ENCODE results near the gene BABAM2. TPM values are rescaled to one million over a fixed set of nuclear protein-coding genes. Genes with fewer than 3 reads are reported as not detected.

The BABAM2 gene
- total and polyA plus RNA-seq, 10 of the 15 experiments (the other 5 are each of a cell fraction or from before 2014, with no cell fraction given): 30.7 to 59.9 (median 44.5) TPM

- TF ChIP-seq YBX1 (IDR thresholded peaks at IDR 0.05): no peak
Measured at GRCh38 chr2:28274911-28275685, 384.6 kb downstream of the BABAM2 start (continued).

DNA sequence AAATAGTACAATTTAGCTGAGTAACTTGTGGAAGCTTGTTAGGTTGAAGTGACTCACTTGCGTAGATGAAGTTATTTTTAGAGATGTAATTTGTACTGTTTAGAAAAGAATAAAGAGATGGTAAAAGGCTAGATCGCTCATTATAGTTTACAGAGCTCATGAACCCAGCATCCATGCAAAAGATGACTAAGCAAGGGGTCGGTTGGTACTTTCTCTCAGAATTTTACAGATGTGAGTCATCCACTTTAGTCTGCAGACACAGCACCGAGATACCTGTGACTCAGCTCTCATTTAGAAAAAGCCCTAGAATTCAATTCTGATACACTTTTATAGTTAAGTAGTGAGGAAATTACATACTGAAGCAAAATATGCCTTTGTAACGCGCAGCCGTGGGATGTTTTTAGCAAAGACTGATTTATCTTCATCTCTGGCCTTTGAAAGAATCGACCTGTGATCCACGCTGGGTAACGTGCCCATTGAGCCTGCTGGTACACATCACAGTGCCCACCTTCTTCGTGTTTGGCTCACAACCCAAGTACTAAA is 385.6 kb downstream of the BABAM2 start:
- Histone ChIP-seq H3K79me2 (ENCODE audit: control insufficient read depth, insufficient read depth, low read length) (no peaks in the 10 kb centered on the region), H3K4me1 (ENCODE audit: control insufficient read depth, insufficient read depth, low read length) (peaks cover 22% of the 10 kb centered on the region), H2AFZ (ENCODE audit: control insufficient read depth, low read depth, low read length) (no peak overlapping the region), H3K4me3 (no peak overlapping the region), H3K4me2 (ENCODE audit: control insufficient read depth, insufficient read depth) (no peak overlapping the region), H3K9ac (ENCODE audit: control insufficient read depth, insufficient read depth, low read length) (no peak overlapping the region), H3K27ac (ENCODE audit: control insufficient read depth, insufficient read depth) (no peak overlapping the region), H3K36me3 (ENCODE audit: control insufficient read depth in 2 of 2, insufficient read depth in 2 of 2, low read length in 1 of 2) (no peaks in the 10 kb centered on the region), H3K27me3 (replicated peaks in 1 of 2; ENCODE audit: control insufficient read depth in 2 of 2, insufficient read depth in 2 of 2, low read length in 1 of 2) (no peaks in the 10 kb centered on the region), H4K20me1 (ENCODE audit: control insufficient read depth, insufficient read depth) (no peaks in the 10 kb centered on the region), H3K9me3 (replicated peaks; ENCODE audit: control insufficient read depth, insufficient read depth, low read length) (no peaks in the 10 kb centered on the region)
- FAIRE-seq (peak; percentile 47), ATAC-seq (peak; percentile 83), DNase-seq (ENCODE audit: low read depth, low spot score) (peak; percentile 44)
- 0 out of 2 replicates have a peak, but pooled peaks have one; percentile 11 for TF ChIP-seq CREB1 (IDR thresholded peaks at IDR 0.05; ENCODE audit: low read depth)
- peak; percentile 79 for TF ChIP-seq MEF2A (IDR thresholded peaks at IDR 0.05; ENCODE audit: insufficient read depth, low read depth, low read length)
- TF ChIP-seq NFYA (IDR thresholded peaks at IDR 0.05; ENCODE audit: borderline replicate concordance, low read depth, low read length): no peak
- TF ChIP-seq NFIC (IDR thresholded peaks at IDR 0.05; ENCODE audit: low read depth, low read length): peak; percentile 64; the same call in 1 of the 2 replicates
- TF ChIP-seq BACH1 (IDR thresholded peaks at IDR 0.05; ENCODE audit: borderline replicate concordance): peak; percentile 95
- TF ChIP-seq MTA2 (IDR thresholded peaks at IDR 0.05; ENCODE audit: low read depth): peak; percentile 87
- TF ChIP-seq CREM (IDR thresholded peaks at IDR 0.05; ENCODE audit: low read depth): peak; percentile 57; the same call in 1 of the 2 replicates
- TF ChIP-seq RUNX3 (IDR thresholded peaks at IDR 0.05; ENCODE audit: low read length): peak; percentile 33; the same call in 1 of the 2 replicates
- peak in 1 of 2 experiments; percentile 42; a peak in 1 of 4 replicates for TF ChIP-seq ETV6 (conservative IDR thresholded peaks at IDR 0.05 in 1 of 2, IDR thresholded peaks at IDR 0.05 in 1 of 2; ENCODE audit: borderline replicate concordance in 1 of 2, low read depth in 1 of 2)
- TF ChIP-seq JUNB (IDR thresholded peaks at IDR 0.05): peak; percentile 90
- TF ChIP-seq SPI1 (IDR thresholded peaks at IDR 0.05; ENCODE audit: borderline replicate concordance, insufficient read depth, low read depth, low read length): no peak
- TF ChIP-seq HDAC6 (IDR thresholded peaks at IDR 0.05; ENCODE audit: unreplicated experiment): no peak
- TF ChIP-seq BCL11A (IDR thresholded peaks at IDR 0.05; ENCODE audit: low read depth, low read length): peak; percentile 62; the same call in 1 of the 2 replicates
- TF ChIP-seq, protein P1, sequence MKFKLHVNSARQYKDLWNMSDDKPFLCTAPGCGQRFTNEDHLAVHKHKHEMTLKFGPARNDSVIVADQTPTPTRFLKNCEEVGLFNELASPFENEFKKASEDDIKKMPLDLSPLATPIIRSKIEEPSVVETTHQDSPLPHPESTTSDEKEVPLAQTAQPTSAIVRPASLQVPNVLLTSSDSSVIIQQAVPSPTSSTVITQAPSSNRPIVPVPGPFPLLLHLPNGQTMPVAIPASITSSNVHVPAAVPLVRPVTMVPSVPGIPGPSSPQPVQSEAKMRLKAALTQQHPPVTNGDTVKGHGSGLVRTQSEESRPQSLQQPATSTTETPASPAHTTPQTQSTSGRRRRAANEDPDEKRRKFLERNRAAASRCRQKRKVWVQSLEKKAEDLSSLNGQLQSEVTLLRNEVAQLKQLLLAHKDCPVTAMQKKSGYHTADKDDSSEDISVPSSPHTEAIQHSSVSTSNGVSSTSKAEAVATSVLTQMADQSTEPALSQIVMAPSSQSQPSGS (IDR thresholded peaks at IDR 0.05; ENCODE audit: low read length): peak; percentile 71
- no peak for TF ChIP-seq ZNF622 (IDR thresholded peaks at IDR 0.05)
- TF ChIP-seq EED (IDR thresholded peaks at IDR 0.05; ENCODE audit: low read depth): peak; percentile 49; the same call in 1 of the 2 replicates
- no peak for TF ChIP-seq CHD2 (IDR thresholded peaks at IDR 0.05; ENCODE audit: borderline replicate concordance, low read depth, low read length)
- peak; percentile 65 for TF ChIP-seq BCL3 (IDR thresholded peaks at IDR 0.05; ENCODE audit: borderline replicate concordance, insufficient read depth, low read depth, low read length, poor library complexity, severe bottlenecking)
- BruUV-seq (replicated peaks): no TSS peak
- RAD21 ChIA-PET (ENCODE audit: unreplicated experiment): interaction anchor here (0.7 to 1.1 kb wide), 3 partner anchors 24 to 308 kb away, joined by 4 read pairs; no protein-coding TSS in a partner anchor
- WGBS (ENCODE audit: insufficient coverage, insufficient replicate concordance, low lambda C conversion rate, missing lambda C conversion rate): 35% methylated on average over 11 of the region's 11 CpGs
- POLR2A ChIA-PET: interaction anchor here (0.6 to 1.0 kb wide), 4 partner anchors 57 to 1065 kb away, joined by 3 to 7 read pairs (median 4); no protein-coding TSS in a partner anchor
- intact Hi-C loops (cut with micrococcal nuclease; ENCODE audit: unreplicated experiment): no loop called here
- SMC1A ChIA-PET (ENCODE audit: uncharacterized antibody, unreplicated experiment): interaction anchor here (0.6 to 1.8 kb wide), 5 partner anchors 14 to 85 kb away, joined by 3 to 8 read pairs (median 3); no protein-coding TSS in a partner anchor
- CTCF ChIA-PET: interaction anchor here (0.7 to 1.9 kb wide), 5 partner anchors 9 to 23 kb away, joined by 3 to 6 read pairs (median 3); no protein-coding TSS in a partner anchor
- in situ Hi-C loops (cut with MboI): no loop called here
